GM19468 (cell line): ENCODE results near the gene VPS26C.
A peak's percentile ranks its signal among the peaks of the same experiment; 100 is the strongest.
"Not testable (repeated sequence)": the region's sequence is repeated elsewhere in the genome, so short reads cannot be mapped to it uniquely, and the experiment has no call there.

Experiments used
- ATAC-seq: cut with Tn5 transposase; IDR thresholded peaks from one replicate; pipeline ENCODE4 v1.9.1; 2021; ENCODE audit warnings: mild to moderate bottlenecking, moderate library complexity, moderate number of reproducible peaks; ENCODE audit not compliant: unreplicated experiment; ENCODE audit errors: extremely low read depth

VPS26C gene

DNA sequence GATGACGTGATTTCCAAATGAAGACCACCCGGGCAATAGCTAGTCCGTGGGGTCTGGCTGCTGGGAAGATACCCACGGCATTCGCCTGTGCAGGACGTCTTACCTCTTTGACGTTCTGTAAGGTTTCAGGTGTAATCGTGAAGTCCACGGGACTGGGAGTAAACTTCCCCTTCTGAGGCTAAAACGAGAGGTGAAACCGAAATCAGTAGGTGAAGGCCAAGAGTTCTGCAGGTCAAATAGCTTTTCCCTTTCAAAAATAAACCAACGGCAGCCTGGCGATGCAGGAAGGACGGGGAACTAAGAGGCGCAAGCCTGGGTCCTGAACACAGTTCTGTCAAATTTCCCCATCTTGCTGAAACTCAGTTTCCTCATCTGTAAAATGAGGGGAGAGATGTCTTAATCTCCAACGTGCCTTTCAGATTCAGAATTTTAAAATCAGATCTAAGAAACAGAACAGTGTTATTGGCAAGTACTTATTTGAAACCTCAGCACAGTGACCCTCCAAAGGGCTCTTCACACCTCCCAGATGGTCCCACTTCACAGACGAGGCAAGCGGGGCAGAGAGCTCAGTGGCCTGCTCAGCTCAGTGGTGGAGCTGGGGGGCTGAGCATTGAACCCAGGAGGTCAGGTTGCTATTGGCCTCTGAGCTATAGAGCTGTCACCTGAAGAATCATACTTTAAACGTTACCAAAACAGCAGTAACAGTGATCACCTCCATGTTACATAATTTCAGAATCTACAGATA is 34.7 kb downstream of the VPS26C start:
- no peak for ATAC-seq

DNA sequence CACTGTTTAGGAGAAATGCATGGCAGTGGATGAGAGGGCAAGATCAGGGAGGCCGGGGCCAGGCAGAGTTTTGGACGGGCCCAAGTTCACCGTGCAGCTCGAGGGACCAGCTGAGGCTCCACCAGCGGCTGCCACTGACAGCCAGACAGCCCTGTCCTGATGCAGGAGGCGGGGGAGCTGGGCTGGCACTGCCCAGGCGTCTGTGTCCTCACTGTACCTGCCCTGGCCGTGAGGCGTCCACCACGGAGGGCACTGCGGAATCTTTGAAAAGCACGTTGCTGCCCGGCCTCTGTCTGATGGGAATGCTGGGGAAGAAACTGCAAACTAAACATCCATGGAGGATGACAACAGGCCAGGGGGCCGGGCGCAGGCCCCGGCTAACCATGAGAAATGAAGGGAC is 35.5 kb downstream of the VPS26C start:
- ATAC-seq: no peak

DNA sequence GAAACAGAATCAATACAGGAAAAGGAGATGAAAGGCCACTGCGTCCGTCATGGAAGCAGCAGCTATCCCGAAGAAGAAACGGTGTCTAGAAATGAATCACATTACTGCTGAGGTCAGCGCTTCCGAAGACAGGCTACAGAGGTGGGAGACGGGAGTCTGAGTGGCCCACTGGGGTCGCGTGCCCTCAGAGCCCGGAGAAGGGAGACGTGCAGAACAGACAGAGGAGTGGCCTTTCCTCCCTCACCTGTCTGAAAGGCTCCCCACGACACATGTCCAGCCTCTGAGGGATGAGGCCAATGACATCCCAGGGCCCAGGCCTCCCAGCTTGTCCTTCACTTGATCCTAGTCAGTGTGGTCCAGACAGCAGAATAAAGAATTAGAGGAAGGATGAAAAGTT is 35.9 kb downstream of the VPS26C start:
- no peak for ATAC-seq

DNA sequence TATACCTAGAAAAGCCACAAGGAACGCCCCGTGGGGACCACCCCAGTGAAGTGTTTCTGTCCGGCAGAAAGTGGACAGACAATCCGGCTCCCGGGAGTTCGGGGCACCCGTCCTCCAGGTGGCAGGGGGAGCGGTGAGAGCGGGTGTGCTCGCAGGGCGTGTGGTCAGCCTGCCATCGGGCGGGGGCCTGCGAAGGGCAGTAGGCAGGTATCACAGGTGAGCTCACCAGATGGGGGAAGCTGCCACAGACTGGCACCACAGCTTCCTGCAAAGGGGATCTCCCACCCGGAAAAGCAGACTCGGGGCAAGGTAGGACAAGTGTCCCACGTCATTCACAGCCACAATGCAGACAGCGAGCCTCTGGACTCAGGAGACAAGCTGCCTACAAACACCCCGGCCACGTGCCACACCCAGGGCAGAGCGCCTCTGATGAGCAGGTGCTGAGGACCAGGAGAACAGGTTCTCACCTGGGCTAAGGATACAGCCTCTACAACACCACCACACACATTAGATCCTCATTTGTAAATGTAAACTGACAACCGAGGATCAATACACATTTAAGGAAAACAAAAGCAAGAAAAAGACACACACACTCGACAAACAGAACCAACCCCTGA is 36.4 kb downstream of the VPS26C start:
- ATAC-seq: no peak

DNA sequence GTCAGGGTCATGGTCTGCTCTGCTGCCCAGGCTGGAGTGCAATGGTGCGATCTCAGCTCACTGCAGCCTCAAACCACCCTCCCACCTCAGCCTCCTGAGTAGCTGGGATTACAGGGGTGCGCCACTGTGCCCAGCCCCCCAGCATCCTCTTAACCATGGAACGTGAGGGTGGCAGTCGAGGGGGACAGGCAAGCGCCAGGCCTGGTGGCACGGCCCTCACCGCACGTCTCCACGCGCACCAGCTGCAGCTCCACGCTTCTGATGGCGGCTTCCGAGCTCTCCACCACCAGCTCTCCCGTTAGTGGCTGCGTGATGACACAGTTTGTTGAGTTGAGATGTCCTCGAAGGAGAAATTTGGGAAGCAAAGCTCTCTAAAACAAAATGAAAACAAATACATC is 39.1 kb downstream of the VPS26C start:
- no peak for ATAC-seq

DNA sequence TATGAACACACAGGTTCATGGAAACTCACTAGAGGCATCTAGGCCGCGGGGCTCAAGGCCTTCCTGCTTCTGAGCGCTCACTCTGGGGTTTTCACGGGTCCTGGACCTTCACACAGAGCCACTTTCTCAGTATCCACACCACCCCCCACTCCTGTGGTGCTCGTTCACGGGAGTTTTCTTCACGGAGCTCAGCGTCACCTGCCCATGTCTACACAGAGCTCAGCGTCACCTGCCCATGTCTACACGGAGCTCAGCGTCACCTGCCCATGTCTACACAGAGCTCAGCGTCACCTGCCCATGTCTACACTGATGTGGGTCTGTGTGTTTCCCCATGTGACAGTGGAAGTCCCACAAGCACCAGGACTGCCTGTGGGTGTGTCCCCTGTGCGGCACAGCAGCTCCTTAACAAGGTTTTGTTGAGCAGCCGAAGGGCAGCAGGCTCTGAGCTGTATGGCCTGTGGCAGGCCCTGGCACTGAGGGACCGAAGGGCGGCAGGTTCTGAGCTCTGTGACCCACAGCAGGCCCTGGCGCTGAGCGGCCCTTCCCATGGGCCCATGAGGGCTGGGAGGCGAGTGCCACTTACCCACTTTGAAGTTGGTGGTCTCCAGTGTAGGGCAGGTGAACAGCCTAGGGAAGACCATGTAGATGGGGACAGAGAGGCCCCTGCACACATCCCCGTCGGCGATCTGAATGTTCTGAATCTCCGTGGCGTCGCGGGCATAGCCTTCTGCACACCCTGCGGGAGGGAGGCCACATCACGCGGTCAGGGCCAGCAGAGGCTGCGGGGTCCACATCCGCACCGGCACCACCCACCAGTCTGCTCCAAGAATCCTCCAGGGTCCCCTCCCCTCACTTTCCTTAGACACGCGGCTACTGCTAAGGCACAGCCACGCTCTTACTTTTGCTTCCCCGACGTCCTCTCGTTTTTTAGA is 39.8 kb downstream of the VPS26C start:
- ATAC-seq: no peak

DNA sequence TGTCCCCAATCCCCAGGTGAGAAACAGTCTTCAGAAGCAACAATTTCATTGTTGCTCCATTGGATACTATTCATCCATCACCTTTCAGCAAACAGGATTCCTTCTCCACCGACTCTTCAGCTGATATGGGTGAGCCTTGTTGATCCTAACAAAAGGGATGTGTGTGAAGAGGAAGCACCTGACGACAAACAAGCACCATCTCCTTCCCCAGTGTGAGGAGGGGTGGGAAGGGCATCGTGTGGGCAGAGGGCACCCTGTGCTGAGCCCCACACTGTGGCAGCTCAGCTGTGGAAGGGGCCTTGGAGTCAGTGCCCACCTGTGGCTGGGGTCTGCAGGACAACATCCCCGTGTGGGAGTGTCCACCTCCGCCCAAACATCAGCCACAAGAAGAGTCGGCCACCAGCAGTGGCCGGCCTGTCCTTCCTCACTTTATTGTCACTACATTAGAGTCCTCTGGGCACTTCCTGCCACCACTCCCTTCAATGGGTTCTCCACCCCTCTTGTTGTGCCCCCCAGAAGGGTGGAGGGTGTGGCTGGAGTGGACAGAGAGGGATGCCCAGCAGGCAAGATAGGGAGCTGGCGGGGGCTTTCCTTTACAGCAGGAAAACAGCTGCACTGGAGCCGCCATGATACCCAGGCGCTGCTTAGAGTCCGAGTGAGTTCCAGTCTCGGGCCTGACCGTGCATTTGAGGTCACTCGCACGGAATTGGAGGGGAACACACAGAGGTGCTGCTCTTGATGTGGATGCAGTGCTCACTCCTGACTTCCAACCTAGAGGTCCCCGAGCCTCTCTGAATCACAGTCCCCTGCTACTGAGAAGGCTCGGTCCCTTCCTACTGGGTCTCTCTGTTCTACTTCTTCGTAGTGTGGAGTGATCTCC is 40.9 kb downstream of the VPS26C start:
- no peak for ATAC-seq

DNA sequence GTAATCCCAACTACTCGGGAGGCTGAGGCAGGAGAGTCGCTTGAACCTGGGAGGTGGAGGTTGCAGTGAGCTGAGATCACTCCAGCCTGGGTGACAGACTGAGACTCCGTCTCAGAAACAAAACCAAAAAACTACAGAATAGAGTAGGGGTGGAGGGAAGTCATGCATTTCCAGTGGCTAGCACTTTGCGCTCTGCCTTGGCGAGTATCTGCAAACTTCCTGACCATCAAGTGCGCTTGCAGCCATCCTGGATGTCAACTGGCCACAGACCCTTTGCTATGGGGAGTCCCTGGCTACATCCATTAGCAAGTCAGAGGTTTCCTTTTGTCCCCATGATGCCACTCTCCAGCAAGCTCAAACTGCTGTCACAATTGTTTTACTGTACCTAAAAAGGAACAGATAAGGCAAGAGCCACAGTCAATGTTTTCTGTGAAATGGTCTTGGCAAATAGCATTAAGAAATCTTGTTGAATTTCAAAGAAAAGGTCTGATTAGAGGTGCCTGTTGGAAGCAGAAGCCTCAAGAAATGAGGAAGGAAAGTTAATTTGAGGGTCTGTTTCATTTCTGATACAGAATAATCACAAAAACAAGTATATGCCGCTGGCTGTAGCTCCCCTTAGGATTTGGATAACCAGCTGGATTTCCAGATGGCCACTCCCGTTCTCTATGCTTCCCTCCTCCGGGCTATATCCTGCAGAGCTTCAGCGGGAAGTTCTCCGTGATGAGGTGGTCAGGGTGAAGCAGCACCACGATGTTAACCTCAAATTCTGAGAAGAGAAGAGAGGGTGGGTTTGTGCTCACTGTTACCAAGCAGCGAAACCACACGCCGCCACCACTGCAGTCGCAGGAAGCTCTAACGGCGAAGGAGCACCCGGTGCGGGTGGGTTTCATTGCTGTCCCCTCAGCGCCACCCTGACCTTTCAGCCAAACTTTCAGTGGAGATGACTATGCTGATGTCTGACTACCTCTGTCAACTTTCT is 42.0 kb downstream of the VPS26C start:
- no peak for ATAC-seq

DNA sequence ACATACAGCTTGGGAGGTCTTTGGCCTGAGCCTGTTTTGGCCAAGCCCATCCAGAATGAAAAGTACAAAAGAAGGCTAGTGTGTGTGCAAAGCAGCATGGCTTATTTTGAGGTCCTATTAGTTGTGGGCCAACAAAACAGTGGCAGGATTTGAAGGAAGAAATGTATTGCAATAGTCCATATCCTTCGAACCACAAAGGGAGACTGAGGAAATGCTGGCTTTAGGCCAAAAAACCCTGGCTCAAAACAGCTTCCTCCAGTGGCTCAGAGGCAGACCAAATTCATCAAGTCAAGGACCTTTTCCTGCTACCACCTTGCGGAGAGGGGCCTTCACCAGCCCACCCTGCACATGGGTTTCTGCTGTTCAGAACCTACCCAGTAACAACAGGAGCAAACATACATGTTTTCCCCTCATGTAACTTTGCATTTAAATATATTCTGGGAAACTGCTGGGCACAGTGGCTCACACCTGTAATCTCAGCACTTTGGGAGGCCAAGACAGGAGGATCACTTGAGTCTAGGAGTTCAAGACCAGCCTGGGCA is 43.3 kb downstream of the VPS26C start:
- ATAC-seq: no peak

DNA sequence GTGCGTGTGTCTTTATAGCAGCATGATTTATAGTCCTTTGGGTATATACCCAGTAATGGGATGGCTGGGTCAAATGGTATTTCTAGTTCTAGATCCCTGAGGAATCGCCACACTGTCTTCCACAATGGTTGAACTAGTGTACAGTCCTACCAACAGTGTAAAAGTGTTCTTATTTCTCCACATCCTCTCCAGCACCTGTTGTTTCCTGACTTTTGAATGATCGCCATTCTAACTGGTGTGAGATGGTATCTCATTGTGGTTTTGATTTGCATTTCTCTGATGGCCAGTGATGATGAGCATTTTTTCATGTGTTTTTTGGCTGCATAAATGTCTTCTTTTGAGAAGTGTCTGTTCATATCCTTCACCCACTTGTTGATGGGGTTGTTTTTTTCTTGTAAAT is 44.9 kb downstream of the VPS26C start:
- not testable (repeated sequence) for ATAC-seq

DNA sequence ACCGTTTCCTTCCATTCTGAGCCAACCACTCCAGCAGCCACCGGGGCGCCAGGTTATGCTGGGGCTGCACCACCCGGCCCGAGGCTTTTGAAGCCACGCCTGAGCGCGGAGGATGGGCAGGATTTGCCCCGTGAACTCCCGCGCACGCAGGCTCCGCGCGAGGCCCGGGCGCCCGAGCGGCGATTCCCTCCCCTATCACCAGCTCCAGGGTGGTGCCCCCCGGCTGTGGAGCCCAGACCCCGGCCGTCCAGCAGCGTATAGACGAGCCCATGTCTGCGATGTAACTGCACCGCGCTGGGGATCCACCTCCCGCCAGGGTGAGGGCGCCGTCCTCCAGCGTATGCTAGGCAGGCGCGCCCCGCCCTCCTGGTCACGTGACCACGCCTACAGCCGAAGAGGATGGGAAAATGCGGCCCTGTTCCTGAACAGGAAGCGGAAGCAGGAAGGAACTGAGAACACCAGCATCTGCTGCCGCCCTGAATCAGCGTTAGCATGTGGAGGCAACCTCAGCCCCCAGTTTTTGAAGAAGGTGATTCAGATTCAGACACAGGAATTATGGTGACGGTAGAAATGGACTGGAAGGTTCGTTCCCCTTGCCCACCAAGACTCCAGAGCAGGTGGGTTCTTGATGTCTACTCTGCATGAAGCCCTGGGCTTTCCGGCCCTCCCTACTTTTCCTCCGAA is 46.0 kb downstream of the VPS26C start:
- ATAC-seq: peak; percentile 43

DNA sequence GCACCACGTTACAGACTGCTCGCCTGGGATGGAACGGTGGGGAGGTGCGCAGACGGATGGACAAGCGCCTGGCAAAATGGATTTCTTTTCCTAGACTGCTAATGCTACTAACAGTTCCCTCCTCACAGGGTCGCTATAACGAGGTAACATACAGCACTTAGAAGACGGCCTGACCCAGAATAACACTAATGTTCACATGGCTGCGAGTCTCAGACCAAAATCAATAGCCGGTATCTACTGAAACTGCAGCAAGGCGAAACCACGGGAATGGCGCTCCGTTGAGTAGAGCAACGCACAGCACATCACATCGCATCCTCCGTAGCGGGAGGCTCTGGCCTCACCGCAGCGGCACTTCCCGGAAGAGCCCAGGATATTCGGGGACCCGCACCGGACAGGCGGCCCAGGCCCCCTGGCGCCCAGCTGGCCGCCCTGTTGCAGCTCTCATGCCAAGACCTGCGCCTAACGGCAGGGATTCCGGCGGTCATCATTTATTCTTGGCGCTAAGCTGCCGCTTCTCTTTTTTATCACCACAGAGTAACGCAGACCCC is 46.6 kb downstream of the VPS26C start:
- peak; percentile 4 for ATAC-seq

DNA sequence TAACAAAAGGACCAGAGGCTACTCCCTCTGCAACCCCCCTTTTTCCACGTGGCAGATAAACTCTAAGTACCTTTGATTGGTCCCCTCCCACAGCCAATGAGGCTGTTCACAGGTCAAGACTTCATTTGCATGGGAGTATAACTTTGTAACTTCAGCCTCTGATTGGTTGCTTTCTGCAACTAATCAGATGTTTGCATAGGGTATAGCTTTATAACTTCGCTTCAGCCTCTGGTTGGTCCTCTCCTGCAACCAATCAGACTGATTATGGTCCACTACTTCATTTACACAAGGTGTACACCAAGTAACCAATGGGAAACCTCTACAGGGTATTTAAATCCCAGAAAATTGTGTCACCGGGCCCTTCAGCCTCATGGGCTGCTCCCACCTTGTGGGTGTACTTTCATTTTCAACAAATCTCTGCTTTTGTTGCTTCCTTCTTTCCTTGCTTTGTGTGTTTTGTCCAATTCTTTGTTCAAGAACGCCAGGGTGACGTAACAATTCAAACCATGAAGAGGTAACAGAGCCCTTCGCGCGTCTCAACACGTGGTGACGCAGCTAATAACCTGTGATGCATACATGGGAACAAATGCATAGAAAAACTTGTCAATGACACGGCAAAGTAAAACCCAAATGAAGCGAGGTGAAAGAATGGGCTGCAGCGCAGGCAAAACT is 47.2 kb downstream of the VPS26C start:
- ATAC-seq: no peak

DNA sequence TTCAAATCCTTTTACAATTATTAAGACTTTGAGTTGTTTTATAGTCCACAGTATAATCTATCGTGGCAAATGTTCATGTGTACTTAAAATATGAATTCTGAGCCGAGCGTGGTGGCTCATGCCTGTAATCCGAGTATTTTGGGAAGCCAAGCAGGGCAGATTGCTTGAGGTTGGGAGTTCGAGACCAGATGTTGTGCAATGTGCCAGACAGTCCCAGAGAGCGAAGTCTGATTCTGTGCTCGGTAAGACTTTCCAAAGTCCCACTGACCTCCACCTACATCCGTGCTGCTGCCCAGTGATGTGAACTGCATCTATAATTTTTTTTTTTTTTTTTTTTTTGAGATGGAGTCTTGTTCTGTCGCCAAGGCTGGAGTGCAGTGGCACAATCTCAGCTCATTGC is 52.2 kb downstream of the VPS26C start:
- ATAC-seq: no peak

DNA sequence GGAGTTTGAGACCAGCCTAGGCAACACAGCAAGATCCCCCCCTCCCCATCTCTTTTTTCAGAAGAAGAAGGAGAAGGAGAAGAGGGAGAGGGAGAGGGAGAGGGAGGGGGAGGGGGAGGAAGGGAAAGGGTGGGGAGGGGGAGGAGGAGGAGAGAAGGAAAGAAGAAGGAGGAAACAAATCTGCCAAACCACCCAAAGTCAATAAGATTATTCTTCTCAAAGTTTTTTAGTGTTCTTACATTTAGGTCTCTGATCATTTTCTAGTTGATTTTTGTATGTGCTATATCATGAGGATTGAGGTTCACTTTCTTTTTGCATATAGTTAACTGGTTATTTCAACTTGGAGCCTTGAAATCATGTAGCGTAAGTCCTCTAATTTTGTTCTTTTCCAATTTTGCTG is 56.3 kb downstream of the VPS26C start:
- ATAC-seq: no peak

DNA sequence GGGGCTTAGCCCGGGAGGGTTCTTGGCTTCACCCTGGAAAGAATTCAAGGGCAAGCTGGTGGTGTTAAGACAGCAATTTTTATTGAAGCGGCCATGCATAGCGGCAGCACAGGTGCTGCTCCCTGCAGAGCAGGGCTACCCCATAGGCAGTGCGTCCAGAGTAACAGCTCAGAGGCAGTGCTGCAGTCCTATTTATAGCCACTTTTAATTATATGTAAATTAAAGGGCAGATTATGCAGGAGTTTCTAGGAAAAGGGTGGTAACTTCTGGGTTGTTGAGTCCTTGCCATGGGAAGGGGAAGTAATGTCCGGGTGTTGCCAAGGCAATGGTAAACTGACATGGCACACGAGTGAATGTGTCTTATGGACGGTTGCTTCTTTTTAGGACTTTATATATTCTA is 57.0 kb downstream of the VPS26C start:
- no peak for ATAC-seq

DNA sequence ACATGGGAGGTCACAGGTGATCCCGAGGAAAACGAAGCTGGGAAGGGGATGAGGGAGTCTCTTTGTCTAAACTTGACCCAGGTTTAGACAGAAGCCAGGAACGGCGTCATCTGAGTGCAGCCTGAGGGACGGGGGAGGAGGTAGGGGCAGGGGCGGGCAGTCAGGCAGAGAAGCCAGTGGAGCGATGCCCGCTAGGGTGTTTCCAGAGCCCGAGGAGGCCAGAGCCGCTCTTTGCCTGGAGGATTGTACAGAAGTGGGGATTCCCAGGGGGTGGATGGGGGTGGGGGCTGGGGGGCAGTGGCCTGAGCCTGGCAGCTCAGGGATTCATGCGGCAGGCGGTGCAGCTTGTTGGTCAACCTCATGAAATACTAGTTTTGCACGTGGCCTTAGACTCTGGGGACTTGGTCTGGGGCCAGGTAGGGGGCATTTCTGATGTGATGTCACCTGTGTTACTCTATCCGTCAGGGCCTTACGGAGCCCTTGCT is 58.4 kb downstream of the VPS26C start:
- ATAC-seq: no peak
